HG02938 (cell line): ENCODE results near the gene USP32.
"Not testable (repeated sequence)": the region's sequence is repeated elsewhere in the genome, so short reads cannot be mapped to it uniquely, and the experiment has no call there.

Experiments used
- ATAC-seq: cut with Tn5 transposase; IDR thresholded peaks from one replicate; pipeline ENCODE4 v1.9.1; 2021; ENCODE audit warnings: mild to moderate bottlenecking, moderate library complexity; ENCODE audit not compliant: unreplicated experiment

USP32 gene

GRCh38 chr17:60412701-60413100 lies 20.8 kb upstream of the USP32 start:
- no peak for ATAC-seq

GRCh38 chr17:60410001-60410400 lies 18.1 kb upstream of the USP32 start:
- ATAC-seq: no peak

GRCh38 chr17:60406887-60407286 lies 15.0 kb upstream of the USP32 start:
- ATAC-seq: no peak

- ATAC-seq: no peak
Measured at GRCh38 chr17:60403962-60404361, 12.0 kb upstream of the USP32 start.

- no peak for ATAC-seq
Measured at GRCh38 chr17:60403523-60403810, 11.5 kb upstream of the USP32 start.

GRCh38 chr17:60401819-60402218 lies 9.9 kb upstream of the USP32 start:
- no peak for ATAC-seq

- ATAC-seq: no peak
Measured at GRCh38 chr17:60398227-60398959, 6.5 kb upstream of the USP32 start.

- no peak for ATAC-seq
Measured at GRCh38 chr17:60396412-60396811, 4.5 kb upstream of the USP32 start.

- ATAC-seq: no peak
Measured at GRCh38 chr17:60395508-60396065, 3.7 kb upstream of the USP32 start.

GRCh38 chr17:60393840-60394723 lies 2.1 kb upstream of the USP32 start:
- no peak for ATAC-seq

- no peak for ATAC-seq
Measured at GRCh38 chr17:60392845-60393702, 1.1 kb upstream of the USP32 start.

- peak; percentile 18 for ATAC-seq
Measured at GRCh38 chr17:60391471-60392041, 377 bp downstream of the USP32 start.

GRCh38 chr17:60390925-60391470 lies 935 bp downstream of the USP32 start:
- no peak for ATAC-seq

- ATAC-seq: no peak
Measured at GRCh38 chr17:60390186-60390585, 1.7 kb downstream of the USP32 start.

- no peak for ATAC-seq
Measured at GRCh38 chr17:60388742-60389141, 3.2 kb downstream of the USP32 start.

GRCh38 chr17:60387666-60388065 lies 4.3 kb downstream of the USP32 start:
- ATAC-seq: no peak

GRCh38 chr17:60386147-60387058 lies 5.5 kb downstream of the USP32 start:
- ATAC-seq: no peak

GRCh38 chr17:60384921-60385320 lies 7.0 kb downstream of the USP32 start:
- ATAC-seq: not testable (repeated sequence)

- no peak for ATAC-seq
Measured at GRCh38 chr17:60383379-60383778, 8.6 kb downstream of the USP32 start.
